Neuronal stem cell (in vitro differentiated cells): ENCODE measurements around the gene GYPB.
"Not testable (repeated sequence)": the region's sequence is repeated elsewhere in the genome, so short reads cannot be mapped to it uniquely, and the experiment has no call there.

Source experiments
- DNase-seq: peaks from one replicate; pipeline ENCODE4 v3.0.0-alpha.2; 2013; ENCODE audit warnings: low spot score
- H2AFZ ChIP-seq: one replicate; pipeline ENCODE4 v1.6.1; 2013; ENCODE audit warnings: mild to moderate bottlenecking, low read length, inconsistent platforms
- H2AK5ac ChIP-seq: 2 replicates; pipeline ENCODE4 v1.6.1; 2013; ENCODE audit warnings: low read depth, mild to moderate bottlenecking, inconsistent platforms, low read length, moderate library complexity, mixed read lengths
- H2BK120ac ChIP-seq: 2 replicates; pipeline ENCODE4 v1.6.1; 2013; ENCODE audit warnings: low read depth, mild to moderate bottlenecking, inconsistent platforms, low read length, moderate library complexity, mixed read lengths
- H2BK12ac ChIP-seq: one replicate; pipeline ENCODE4 v1.6.1; 2013; ENCODE audit warnings: low read length, inconsistent platforms
- H2BK15ac ChIP-seq: 2 replicates; pipeline ENCODE4 v1.6.1; 2013; ENCODE audit warnings: mild to moderate bottlenecking, low read length, inconsistent platforms, mixed read lengths
- H2BK5ac ChIP-seq: one replicate; pipeline ENCODE4 v1.6.1; 2013; ENCODE audit warnings: inconsistent platforms, mild to moderate bottlenecking, low read length, moderate library complexity
- H3K14ac ChIP-seq: one replicate; pipeline ENCODE4 v1.6.1; 2013; ENCODE audit warnings: low read length, inconsistent platforms
- H3K18ac ChIP-seq: 2 replicates; pipeline ENCODE4 v1.6.1; 2013; ENCODE audit warnings: low read length, inconsistent platforms
- H3K23ac ChIP-seq: 2 replicates; pipeline ENCODE4 v1.6.1; 2013; ENCODE audit warnings: low read depth, mild to moderate bottlenecking, mixed read lengths, low read length, inconsistent platforms; ENCODE audit not compliant: poor library complexity
- H3K27ac ChIP-seq: replicated peaks from 3 replicates; pipeline ENCODE4 v1.5.1; 2013; ENCODE audit warnings: low read length, inconsistent platforms
- H3K27me3 ChIP-seq, 3 experiments: 2 replicates each; pipeline ENCODE4 v1.6.1; 2013; ENCODE audit warnings: low read length in 3 of 3, mild to moderate bottlenecking in 2 of 3, inconsistent platforms in 1 of 3, low read depth in 1 of 3, mixed read lengths in 1 of 3, moderate library complexity in 1 of 3; ENCODE audit not compliant: control insufficient read depth in 3 of 3, insufficient read depth in 3 of 3
- H3K36me3 ChIP-seq, 2 donors: replicated peaks in 1 of 2; 2 replicates each; pipeline ENCODE4 v1.6.1; 2013; ENCODE audit warnings: low read length in 2 of 2; ENCODE audit not compliant: control insufficient read depth in 2 of 2, insufficient read depth in 2 of 2
- H3K4ac ChIP-seq: 2 replicates; pipeline ENCODE4 v1.6.1; 2013; ENCODE audit warnings: inconsistent platforms, mild to moderate bottlenecking, low read length, moderate library complexity
- H3K4me1 ChIP-seq, 2 donors: 1 replicate in 1 of 2; 2 replicates in 1 of 2; pipeline ENCODE4 v1.6.1; 2013; ENCODE audit warnings: low read length in 2 of 2, low read depth in 1 of 2; ENCODE audit not compliant: control insufficient read depth in 2 of 2, insufficient read depth in 1 of 2
- H3K4me2 ChIP-seq: one replicate; pipeline ENCODE4 v1.6.1; 2013; ENCODE audit warnings: mild to moderate bottlenecking, low read length, inconsistent platforms; ENCODE audit not compliant: insufficient read depth, poor library complexity, severe bottlenecking
- H3K4me3 ChIP-seq, 2 donors: 2 replicates each; pipeline ENCODE4 v1.5.1; 2013; ENCODE audit warnings: low read length in 2 of 2, mild to moderate bottlenecking in 2 of 2, inconsistent platforms in 1 of 2, moderate library complexity in 1 of 2
- H3K79me1 ChIP-seq: one replicate; pipeline ENCODE4 v1.6.1; 2013; ENCODE audit warnings: low read depth, mild to moderate bottlenecking, inconsistent platforms, low read length, moderate library complexity
- H3K9ac ChIP-seq: one replicate; pipeline ENCODE4 v1.6.1; 2013; ENCODE audit warnings: mild to moderate bottlenecking, low read depth, low read length, inconsistent platforms; ENCODE audit not compliant: poor library complexity
- H3K9me3 ChIP-seq, 2 donors: replicated peaks in 1 of 2; 2 replicates each; pipeline versions ENCODE3 to v1.6.1; 2013; ENCODE audit warnings: low read length in 2 of 2, mild to moderate bottlenecking in 2 of 2, inconsistent platforms in 1 of 2, low read depth in 1 of 2, mixed read lengths in 1 of 2, moderate library complexity in 1 of 2; ENCODE audit not compliant: control insufficient read depth in 2 of 2, insufficient read depth in 1 of 2
- H4K8ac ChIP-seq: one replicate; pipeline ENCODE4 v1.6.1; 2013; ENCODE audit warnings: low read depth, mild to moderate bottlenecking, inconsistent platforms, low read length, moderate library complexity
- H4K91ac ChIP-seq: one replicate; pipeline ENCODE4 v1.6.1; 2013; ENCODE audit warnings: low read length, low read depth, mild to moderate bottlenecking, inconsistent platforms; ENCODE audit not compliant: poor library complexity
- WGBS, 2 donors: extraction: QIAGEN DNeasy Blood & Tissue Kit; methylation state at CpG; one replicate each; pipeline ENCODE4 v1.1.7; 2013; ENCODE audit warnings: missing lambda C conversion rate in 2 of 2, mixed read lengths in 1 of 2; ENCODE audit not compliant: insufficient read length in 2 of 2, insufficient replicate concordance in 1 of 2; ENCODE audit errors: extremely low coverage in 2 of 2; 5-methylcytosine and 5-hydroxymethylcytosine counted together

Gene GYPB

DNA sequence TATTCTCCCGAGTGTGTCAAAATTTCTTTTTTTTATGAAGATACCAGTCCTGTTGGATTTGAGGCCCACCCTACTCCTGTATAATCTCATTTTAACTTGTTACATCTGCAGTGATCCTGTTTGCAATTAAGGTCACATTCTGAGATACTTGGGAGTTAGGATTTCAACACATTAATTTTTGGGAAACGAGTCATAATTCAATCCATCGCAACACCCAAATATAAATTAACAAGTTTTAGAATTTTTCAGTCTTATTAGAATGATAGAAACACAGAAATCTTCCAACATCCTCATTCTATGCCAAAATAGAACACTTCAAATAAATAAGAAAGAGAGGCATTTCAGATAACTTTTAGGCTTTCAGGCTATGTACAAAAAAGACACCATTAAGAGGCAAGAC is 36.2 kb upstream of the GYPB start:
- WGBS, 2 donors: no CpG with 5 or more reads among the region's 3 CpGs
- not testable (repeated sequence) for DNase-seq

DNA sequence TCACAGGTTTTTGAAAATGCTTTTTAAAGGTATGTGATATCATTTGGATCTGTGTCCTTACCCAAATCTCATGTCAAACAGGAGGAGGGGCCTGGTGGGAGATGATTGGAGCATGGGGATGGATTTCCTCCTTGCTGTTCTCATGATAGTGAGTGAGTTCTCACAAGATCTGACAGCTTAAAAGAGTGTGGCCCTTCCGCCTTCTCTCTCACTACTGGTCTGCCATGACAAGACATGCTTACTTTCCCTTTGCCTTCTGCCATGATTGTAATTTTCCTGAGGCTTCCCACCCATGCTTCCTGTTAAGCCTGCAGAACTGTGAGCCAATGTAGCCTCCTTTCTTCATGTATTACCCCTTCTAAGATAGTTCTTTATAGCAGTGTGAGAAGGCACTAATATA is 32.3 kb upstream of the GYPB start:
- H3K4me3 ChIP-seq, H4K8ac ChIP-seq, H2BK5ac ChIP-seq, H2BK12ac ChIP-seq, H3K27ac ChIP-seq, H2AK5ac ChIP-seq, H2AFZ ChIP-seq, H3K27me3 ChIP-seq, H3K4ac ChIP-seq, H4K91ac ChIP-seq, H3K23ac ChIP-seq, H2BK120ac ChIP-seq, H2BK15ac ChIP-seq, DNase-seq, H3K14ac ChIP-seq, H3K4me1 ChIP-seq, H3K79me1 ChIP-seq, H3K36me3 ChIP-seq, H3K9ac ChIP-seq, H3K4me2 ChIP-seq, H3K18ac ChIP-seq, H3K9me3 ChIP-seq: not testable (repeated sequence)
- no CpG with 5 or more reads among the region's 1 CpG for WGBS, 2 donors

More for the DNA sequence above, 36.2 kb upstream of the GYPB start:
- not testable (repeated sequence) for H2AK5ac ChIP-seq, H3K79me1 ChIP-seq, H3K4me3 ChIP-seq, H2AFZ ChIP-seq, H3K4me2 ChIP-seq, H3K4me1 ChIP-seq, H3K27me3 ChIP-seq, H3K4ac ChIP-seq, H3K23ac ChIP-seq, H3K9ac ChIP-seq, H3K36me3 ChIP-seq, H4K91ac ChIP-seq, H2BK15ac ChIP-seq, H3K18ac ChIP-seq, H3K27ac ChIP-seq, H3K14ac ChIP-seq, H4K8ac ChIP-seq, H2BK12ac ChIP-seq, H2BK5ac ChIP-seq, H3K9me3 ChIP-seq, H2BK120ac ChIP-seq

DNA sequence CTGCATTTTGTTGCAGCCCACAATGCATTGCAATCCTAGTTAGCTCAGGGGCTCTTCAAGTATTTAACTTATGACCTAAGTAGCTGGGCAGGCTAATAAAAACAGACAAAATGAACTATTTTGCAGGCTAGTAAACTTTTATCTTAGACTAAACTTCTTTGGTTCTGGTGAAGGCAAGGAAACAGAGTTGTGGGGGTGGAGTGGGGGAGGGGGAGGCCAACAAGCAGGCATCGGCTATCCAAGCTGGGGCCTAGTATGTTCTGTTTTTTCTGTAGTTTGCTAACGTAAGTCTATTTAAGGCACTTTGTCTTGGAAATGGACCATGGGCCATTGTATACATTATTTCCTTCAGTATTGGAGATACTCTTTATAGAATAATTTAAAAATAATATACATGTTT is 31.5 kb upstream of the GYPB start:
- H3K4me2 ChIP-seq, H3K79me1 ChIP-seq, H3K4me3 ChIP-seq, H2BK15ac ChIP-seq, H3K27me3 ChIP-seq, H2AK5ac ChIP-seq, H2BK120ac ChIP-seq, DNase-seq, H3K23ac ChIP-seq, H3K36me3 ChIP-seq, H2BK5ac ChIP-seq, H3K9me3 ChIP-seq, H2AFZ ChIP-seq, H3K9ac ChIP-seq, H2BK12ac ChIP-seq, H4K91ac ChIP-seq, H3K14ac ChIP-seq, H3K4me1 ChIP-seq, H3K4ac ChIP-seq, H4K8ac ChIP-seq, H3K27ac ChIP-seq, H3K18ac ChIP-seq: not testable (repeated sequence)
- no CpG with 5 or more reads among the region's 2 CpGs for WGBS, 2 donors

DNA sequence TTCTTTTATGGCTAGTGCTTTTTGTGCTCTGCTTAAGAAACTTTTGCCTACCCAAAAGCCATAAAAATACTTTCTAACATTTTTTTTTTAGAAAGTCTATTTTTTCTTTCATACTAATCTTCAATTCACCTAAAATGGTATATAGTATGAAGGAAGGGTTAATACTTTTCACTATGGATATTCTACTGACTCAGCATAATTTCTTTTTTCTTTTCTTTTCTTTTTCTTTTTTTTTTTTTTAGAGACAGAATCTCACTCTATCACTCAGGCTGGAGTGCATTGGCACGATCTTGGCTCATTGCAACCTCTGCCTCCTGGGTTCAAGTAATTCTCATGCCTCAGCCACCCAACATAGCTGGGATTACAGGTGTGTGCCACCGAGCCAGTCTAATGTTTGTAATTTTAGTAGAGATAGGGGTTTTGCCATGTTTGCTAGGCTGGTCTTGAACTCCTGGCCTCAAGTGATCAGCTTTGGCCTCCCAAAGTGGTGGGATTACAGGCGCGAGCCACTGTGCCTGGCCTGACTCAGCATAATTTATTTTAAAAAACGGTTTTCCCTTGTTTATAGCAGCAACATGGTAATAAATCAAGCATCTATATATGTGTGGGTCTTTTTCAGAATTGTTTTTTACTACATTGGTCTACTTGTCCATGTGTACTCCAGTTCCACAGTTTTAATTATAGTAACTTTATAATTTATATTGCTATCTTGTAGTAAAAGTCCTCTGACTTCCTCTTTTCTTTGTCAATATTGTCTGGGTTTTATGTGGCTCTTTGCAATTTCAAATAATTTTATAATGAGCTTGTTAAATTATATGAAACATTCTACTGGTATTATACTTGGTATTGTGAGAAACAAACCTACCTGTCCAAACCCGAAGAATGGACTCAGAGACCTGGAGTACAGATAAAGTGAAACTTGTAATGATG is 30.6 kb upstream of the GYPB start:
- H3K18ac ChIP-seq, H3K9ac ChIP-seq, H3K4me2 ChIP-seq, H3K23ac ChIP-seq, H2BK5ac ChIP-seq, H2BK15ac ChIP-seq, H3K79me1 ChIP-seq, H3K27ac ChIP-seq, H3K36me3 ChIP-seq, H3K14ac ChIP-seq, H3K4ac ChIP-seq, H2AFZ ChIP-seq, H3K4me3 ChIP-seq, H3K27me3 ChIP-seq, H2BK120ac ChIP-seq, H2BK12ac ChIP-seq, H2AK5ac ChIP-seq, H4K8ac ChIP-seq, H3K9me3 ChIP-seq, H3K4me1 ChIP-seq, DNase-seq, H4K91ac ChIP-seq: not testable (repeated sequence)
- no CpG with 5 or more reads among the region's 6 CpGs for WGBS, 2 donors
